GM12878 (cell line): ENCODE results near the gene NAALADL2. TPM values are rescaled to one million over a fixed set of nuclear protein-coding genes. Genes with fewer than 3 reads are reported as not detected.

Experiments
- ATAC-seq: fragments of 200-7000 bp; cut with Tn5 transposase; 3 replicates; pipeline ENCODE4 v1.9.1; 2020; ENCODE audit warnings: mild to moderate bottlenecking, moderate library complexity
- BruUV-seq: library from RNA; stranded (reverse); fragments of 400-500 nt; replicated peaks from 2 replicates; lab custom pipeline; 2021; lab: Mats Ljungman, UMichigan
- CTCF ChIA-PET: fragments of 300-600 bp; sonication (Branson Sonifier 250); formaldehyde crosslinking; extraction: SDS; loops from one replicate; lab custom pipeline; 2021; ENCODE audit warnings: inconsistent platforms; lab: Yijun Ruan, JAX
- POLR2A ChIA-PET: fragments of 350-600 bp; formaldehyde crosslinking; extraction: SDS; loops from one replicate; lab custom pipeline; 2021; ENCODE audit warnings: inconsistent platforms; lab: Charles Lee
- RAD21 ChIA-PET: fragments of 300-600 bp; sonication (Branson Sonifier 250); formaldehyde crosslinking; loops from one replicate; lab custom pipeline; 2023; ENCODE audit warnings: antibody characterized with exemption; ENCODE audit not compliant: unreplicated experiment; lab: Charles Lee
- SMC1A ChIA-PET: fragments of 300-600 bp; sonication (Branson Sonifier 250); formaldehyde crosslinking; loops from one replicate; lab custom pipeline; 2023; ENCODE audit not compliant: unreplicated experiment, uncharacterized antibody; lab: Charles Lee
- DNase-seq: peaks from one replicate; pipeline ENCODE4 v3.0.0-alpha.2; 2011; ENCODE audit warnings: low read depth, low spot score
- FAIRE-seq: peaks from 3 replicates; lab custom pipeline; 2011; peaks lifted over from hg19 to GRCh38; lab: Jason Lieb, UNC
- H2AFZ ChIP-seq: 2 replicates; pipeline ENCODE4 v1.6.0; 2011; ENCODE audit warnings: low read depth, low read length, control low read depth; ENCODE audit not compliant: control insufficient read depth
- H3K27ac ChIP-seq: 2 replicates; pipeline ENCODE4 v1.5.1; 2011; ENCODE audit warnings: control low read depth; ENCODE audit not compliant: control insufficient read depth, insufficient read depth
- H3K27me3 ChIP-seq, 2 experiments: replicated peaks in 1 of 2; 2 replicates each; pipeline versions ENCODE4 v1.6.0 to v1.6.1; 2011; ENCODE audit warnings: low read length in 1 of 2; ENCODE audit not compliant: control insufficient read depth in 2 of 2, insufficient read depth in 2 of 2
- H3K36me3 ChIP-seq, 2 experiments: 2 replicates each; pipeline ENCODE4 v1.5.1; 2011; ENCODE audit warnings: low read length in 1 of 2; ENCODE audit not compliant: control insufficient read depth in 2 of 2, insufficient read depth in 2 of 2
- H3K4me1 ChIP-seq: 2 replicates; pipeline ENCODE4 v1.6.1; 2011; ENCODE audit warnings: mild to moderate bottlenecking, low read length, moderate library complexity, mixed read lengths; ENCODE audit not compliant: control insufficient read depth, insufficient read depth
- H3K4me2 ChIP-seq: 2 replicates; pipeline ENCODE4 v1.6.0; 2011; ENCODE audit warnings: control low read depth; ENCODE audit not compliant: control insufficient read depth, insufficient read depth
- H3K4me3 ChIP-seq: fragments of 200-600 bp; sonication (generic); 2 replicates; pipeline ENCODE4 v1.5.1; 2016
- H3K79me2 ChIP-seq: 2 replicates; pipeline ENCODE4 v1.6.0; 2011; ENCODE audit warnings: low read length; ENCODE audit not compliant: control insufficient read depth, insufficient read depth
- H3K9ac ChIP-seq: 2 replicates; pipeline ENCODE4 v1.8.0; 2011; ENCODE audit warnings: low read length, control low read depth, mixed read lengths; ENCODE audit not compliant: control insufficient read depth, insufficient read depth
- H3K9me3 ChIP-seq: replicated peaks from 3 replicates; pipeline ENCODE4 v1.5.1; 2011; ENCODE audit warnings: mild to moderate bottlenecking, low read length; ENCODE audit not compliant: control insufficient read depth, insufficient read depth
- H4K20me1 ChIP-seq: 2 replicates; pipeline ENCODE4 v1.6.0; 2011; ENCODE audit not compliant: control insufficient read depth, insufficient read depth
- ATF2 ChIP-seq: IDR thresholded peaks from 2 replicates; pipeline ENCODE4 v1.6.1; 2012; ENCODE audit warnings: low read length, inconsistent platforms
- BRCA1 ChIP-seq: IDR thresholded peaks from 2 replicates; pipeline ENCODE4 v1.6.1; 2011; ENCODE audit warnings: low read depth, low read length, improper control_type of control experiment
- CEBPB ChIP-seq, 2 experiments: fragments of 150-350 bp in 1 of 2; IDR thresholded peaks; 2 replicates each; pipeline ENCODE4 v1.6.1; 2012 to 2014; ENCODE audit warnings: low read depth in 2 of 2, low read length in 2 of 2, borderline replicate concordance in 1 of 2, inconsistent platforms in 1 of 2
- CHD1 ChIP-seq: IDR thresholded peaks from 2 replicates; pipeline ENCODE4 v1.6.1; 2012; ENCODE audit warnings: low read depth, low read length, improper control_type of control experiment
- GABPA ChIP-seq: IDR thresholded peaks from 2 replicates; pipeline ENCODE4 v1.6.1; 2014; ENCODE audit warnings: antibody characterized with exemption, low read depth, mild to moderate bottlenecking, inconsistent platforms
- GATAD2B ChIP-seq: fragments of 450-650 bp; conservative IDR thresholded peaks from 2 replicates; pipeline ENCODE4 v1.6.1; 2017; ENCODE audit warnings: low read depth, mild to moderate bottlenecking, moderate library complexity
- KAT2A ChIP-seq: conservative IDR thresholded peaks from 2 replicates; pipeline ENCODE4 v1.6.1; 2011; ENCODE audit warnings: low read depth, low read length; ENCODE audit not compliant: control insufficient read depth
- PAX8 ChIP-seq: fragments of 450-650 bp; IDR thresholded peaks from 2 replicates; pipeline ENCODE4 v1.6.1; 2017; ENCODE audit warnings: mild to moderate bottlenecking, moderate library complexity
- PML ChIP-seq: IDR thresholded peaks from 2 replicates; pipeline ENCODE4 v1.6.1; 2012; ENCODE audit warnings: low read length, inconsistent platforms
- RB1 ChIP-seq: fragments of 450-650 bp; formaldehyde crosslinking; IDR thresholded peaks from 2 replicates; pipeline ENCODE4 v1.6.1; 2017; ENCODE audit warnings: mild to moderate bottlenecking, borderline replicate concordance
- RELA ChIP-seq: fragments of 450-650 bp; IDR thresholded peaks from 2 replicates; pipeline ENCODE4 v1.8.0; 2014; ENCODE audit warnings: borderline replicate concordance; ENCODE audit not compliant: partially characterized antibody
- SRF ChIP-seq, 2 experiments: IDR thresholded peaks; 2 replicates each; pipeline ENCODE4 v1.6.1; 2011; ENCODE audit warnings: low read depth in 2 of 2, low read length in 2 of 2, mild to moderate bottlenecking in 1 of 2, moderate library complexity in 1 of 2
- SUZ12 ChIP-seq: fragments of 200-600 bp; sonication (generic); IDR thresholded peaks from one replicate; pipeline ENCODE4 v1.6.1; 2018; ENCODE audit warnings: antibody characterized with exemption, mild to moderate bottlenecking; ENCODE audit not compliant: unreplicated experiment
- ZNF24 ChIP-seq: fragments of 450-650 bp; IDR thresholded peaks from 2 replicates; pipeline ENCODE4 v1.6.1; 2017; ENCODE audit warnings: antibody characterized with exemption, mild to moderate bottlenecking
- ZNF274 ChIP-seq: IDR thresholded peaks from one replicate; pipeline ENCODE4 v1.8.0; 2011; ENCODE audit not compliant: insufficient read length, insufficient read depth
- WGBS: methylation state at CpG from one replicate; pipeline ENCODE4 v1.1.6; 2016; ENCODE audit warnings: low lambda C conversion rate; ENCODE audit not compliant: insufficient replicate concordance, insufficient coverage; ENCODE audit errors: missing lambda C conversion rate; 5-methylcytosine and 5-hydroxymethylcytosine counted together
- in situ Hi-C: fragments of 300-500 bp; cut with MboI; formaldehyde crosslinking; loops from 9 replicates; pipeline ENCODE4 v1.14.3; 2018; ENCODE audit warnings: mixed read lengths
- intact Hi-C: fragments of 100-400 bp; cut with micrococcal nuclease; formaldehyde crosslinking; loops from one replicate; pipeline ENCODE4 v1.14.2; 2022; ENCODE audit not compliant: unreplicated experiment
- polyA plus RNA-seq, 11 experiments: library from polyadenylated mRNA; depleted of rRNA in 4 of 11; unstranded in 6 of 11; stranded (reverse) in 5 of 11; fragments of >200 nt; fragmentation: Nextera tagmentation in 4 of 11; fragmentation: Illumina TruSeq in 1 of 11; extraction: Ambion mirVana in 4 of 11; extraction: Trizol in 1 of 11; gene quantifications; 1 replicate in 1 of 11; 2 replicates in 10 of 11; pipeline versions ENCODE4 v1.2.1 to v1.2.3, GENCODE V29; 2011 to 2016; ENCODE audit warnings: inconsistent platforms in 2 of 11, missing spikeins in 2 of 11, low read depth in 1 of 11
- total RNA-seq, 4 experiments: library from RNA; depleted of rRNA in 3 of 4; stranded (reverse); fragments of >200 nt in 3 of 4; fragmentation: Illumina TruSeq in 1 of 4; extraction: Trizol in 1 of 4; gene quantifications; 2 replicates each; pipeline versions ENCODE4 v1.2.1 to v1.2.3, GENCODE V29; 2013 to 2021
- TF ChIP-seq, protein P1 (sequence below): IDR thresholded peaks from 2 replicates; pipeline ENCODE4 v1.6.1; 2012; ENCODE audit warnings: mild to moderate bottlenecking, low read depth, low read length
- TF ChIP-seq, protein P2 (sequence below): IDR thresholded peaks from 2 replicates; pipeline ENCODE4 v1.6.1; 2012; ENCODE audit warnings: low read depth, low read length, improper control_type of control experiment
- TF ChIP-seq, protein P3 (sequence below): IDR thresholded peaks from 2 replicates; pipeline ENCODE4 v1.6.1; 2011; ENCODE audit warnings: low read depth, mild to moderate bottlenecking, low read length, moderate library complexity, borderline replicate concordance; ENCODE audit errors: extremely low read depth

Gene NAALADL2
- total and polyA plus RNA-seq, 10 of the 15 experiments (the other 5 are each of a cell fraction or from before 2014, with no cell fraction given): 0.06 to 10.8 (median 0.46) TPM

GRCh38 chr3:175288621-175289020, 429.5 kb downstream of the NAALADL2 start:
- in situ Hi-C loops: no loop called here
- SMC1A ChIA-PET: interaction anchor here (0.6 to 6.5 kb wide), 12 partner anchors 8 to 104 kb away, joined by 3 to 98 read pairs (median 4); no protein-coding TSS in a partner anchor
- POLR2A ChIA-PET: interaction anchor here (0.8 to 1.3 kb wide), 2 partner anchors 12 to 14 kb away, joined by 4 to 6 read pairs; no protein-coding TSS in a partner anchor
- DNase-seq (no peak), FAIRE-seq (no peak), ATAC-seq (no peak)
- Histone ChIP-seq H3K36me3 (no peaks in the 10 kb centered on the region), H3K79me2 (no peaks in the 10 kb centered on the region), H3K9me3 (no peaks in the 10 kb centered on the region), H4K20me1 (no peaks in the 10 kb centered on the region), H3K27me3 (no peaks in the 10 kb centered on the region), H3K9ac (no peak overlapping the region), H2AFZ (no peak overlapping the region), H3K4me1 (no peaks in the 10 kb centered on the region), H3K27ac (no peak overlapping the region), H3K4me3 (no peak overlapping the region), H3K4me2 (no peak overlapping the region)
- BruUV-seq: no TSS peak
- RAD21 ChIA-PET: interaction anchor here (0.9 to 1.9 kb wide), 6 partner anchors 13 to 90 kb away, joined by 3 to 9 read pairs (median 4); no protein-coding TSS in a partner anchor
- 91% methylated on average over 4 of the region's 4 CpGs for WGBS
- CTCF ChIA-PET: interaction anchor here (0.8 to 1.9 kb wide), 4 partner anchors 8 to 15 kb away, joined by 3 to 10 read pairs (median 4); no protein-coding TSS in a partner anchor
- intact Hi-C loops: no loop called here
- no peak for TF ChIP-seq GATAD2B
- TF ChIP-seq SRF (IDR thresholded peaks at IDR 0.05; ENCODE audit: low read depth in 2 of 2, low read length in 2 of 2): no peak
- TF ChIP-seq RB1: no peak
- TF ChIP-seq ZNF274: no peak
- TF ChIP-seq, protein P1, sequence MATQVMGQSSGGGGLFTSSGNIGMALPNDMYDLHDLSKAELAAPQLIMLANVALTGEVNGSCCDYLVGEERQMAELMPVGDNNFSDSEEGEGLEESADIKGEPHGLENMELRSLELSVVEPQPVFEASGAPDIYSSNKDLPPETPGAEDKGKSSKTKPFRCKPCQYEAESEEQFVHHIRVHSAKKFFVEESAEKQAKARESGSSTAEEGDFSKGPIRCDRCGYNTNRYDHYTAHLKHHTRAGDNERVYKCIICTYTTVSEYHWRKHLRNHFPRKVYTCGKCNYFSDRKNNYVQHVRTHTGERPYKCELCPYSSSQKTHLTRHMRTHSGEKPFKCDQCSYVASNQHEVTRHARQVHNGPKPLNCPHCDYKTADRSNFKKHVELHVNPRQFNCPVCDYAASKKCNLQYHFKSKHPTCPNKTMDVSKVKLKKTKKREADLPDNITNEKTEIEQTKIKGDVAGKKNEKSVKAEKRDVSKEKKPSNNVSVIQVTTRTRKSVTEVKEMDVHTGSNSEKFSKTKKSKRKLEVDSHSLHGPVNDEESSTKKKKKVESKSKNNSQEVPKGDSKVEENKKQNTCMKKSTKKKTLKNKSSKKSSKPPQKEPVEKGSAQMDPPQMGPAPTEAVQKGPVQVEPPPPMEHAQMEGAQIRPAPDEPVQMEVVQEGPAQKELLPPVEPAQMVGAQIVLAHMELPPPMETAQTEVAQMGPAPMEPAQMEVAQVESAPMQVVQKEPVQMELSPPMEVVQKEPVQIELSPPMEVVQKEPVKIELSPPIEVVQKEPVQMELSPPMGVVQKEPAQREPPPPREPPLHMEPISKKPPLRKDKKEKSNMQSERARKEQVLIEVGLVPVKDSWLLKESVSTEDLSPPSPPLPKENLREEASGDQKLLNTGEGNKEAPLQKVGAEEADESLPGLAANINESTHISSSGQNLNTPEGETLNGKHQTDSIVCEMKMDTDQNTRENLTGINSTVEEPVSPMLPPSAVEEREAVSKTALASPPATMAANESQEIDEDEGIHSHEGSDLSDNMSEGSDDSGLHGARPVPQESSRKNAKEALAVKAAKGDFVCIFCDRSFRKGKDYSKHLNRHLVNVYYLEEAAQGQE: no peak
- TF ChIP-seq BRCA1: no peak
- no peak for TF ChIP-seq PAX8
- no peak for TF ChIP-seq PML
- TF ChIP-seq RELA: no peak
- TF ChIP-seq, protein P2, sequence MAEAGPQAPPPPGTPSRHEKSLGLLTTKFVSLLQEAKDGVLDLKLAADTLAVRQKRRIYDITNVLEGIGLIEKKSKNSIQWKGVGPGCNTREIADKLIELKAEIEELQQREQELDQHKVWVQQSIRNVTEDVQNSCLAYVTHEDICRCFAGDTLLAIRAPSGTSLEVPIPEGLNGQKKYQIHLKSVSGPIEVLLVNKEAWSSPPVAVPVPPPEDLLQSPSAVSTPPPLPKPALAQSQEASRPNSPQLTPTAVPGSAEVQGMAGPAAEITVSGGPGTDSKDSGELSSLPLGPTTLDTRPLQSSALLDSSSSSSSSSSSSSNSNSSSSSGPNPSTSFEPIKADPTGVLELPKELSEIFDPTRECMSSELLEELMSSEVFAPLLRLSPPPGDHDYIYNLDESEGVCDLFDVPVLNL: no peak
- TF ChIP-seq KAT2A: no peak
- TF ChIP-seq SUZ12: no peak
- no peak for TF ChIP-seq ZNF24
- no peak for TF ChIP-seq CEBPB (IDR thresholded peaks at IDR 0.05; ENCODE audit: borderline replicate concordance in 1 of 2, low read depth in 2 of 2, low read length in 2 of 2)
- no peak for TF ChIP-seq CHD1
- no peak for TF ChIP-seq ATF2
- TF ChIP-seq, protein P3, sequence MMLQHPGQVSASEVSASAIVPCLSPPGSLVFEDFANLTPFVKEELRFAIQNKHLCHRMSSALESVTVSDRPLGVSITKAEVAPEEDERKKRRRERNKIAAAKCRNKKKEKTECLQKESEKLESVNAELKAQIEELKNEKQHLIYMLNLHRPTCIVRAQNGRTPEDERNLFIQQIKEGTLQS: no peak
- no peak for TF ChIP-seq GABPA
